ENCODE data around the gene DUSP9. TPM values are rescaled to one million over a fixed set of nuclear protein-coding genes. Genes with fewer than 3 reads are reported as not detected.
"Not testable (repeated sequence)": the region's sequence is repeated elsewhere in the genome, so short reads cannot be mapped to it uniquely, and the experiment has no call there.

DUSP9 gene
- total RNA-seq, 2 donors from 2014 or later, result not detected

DNA sequence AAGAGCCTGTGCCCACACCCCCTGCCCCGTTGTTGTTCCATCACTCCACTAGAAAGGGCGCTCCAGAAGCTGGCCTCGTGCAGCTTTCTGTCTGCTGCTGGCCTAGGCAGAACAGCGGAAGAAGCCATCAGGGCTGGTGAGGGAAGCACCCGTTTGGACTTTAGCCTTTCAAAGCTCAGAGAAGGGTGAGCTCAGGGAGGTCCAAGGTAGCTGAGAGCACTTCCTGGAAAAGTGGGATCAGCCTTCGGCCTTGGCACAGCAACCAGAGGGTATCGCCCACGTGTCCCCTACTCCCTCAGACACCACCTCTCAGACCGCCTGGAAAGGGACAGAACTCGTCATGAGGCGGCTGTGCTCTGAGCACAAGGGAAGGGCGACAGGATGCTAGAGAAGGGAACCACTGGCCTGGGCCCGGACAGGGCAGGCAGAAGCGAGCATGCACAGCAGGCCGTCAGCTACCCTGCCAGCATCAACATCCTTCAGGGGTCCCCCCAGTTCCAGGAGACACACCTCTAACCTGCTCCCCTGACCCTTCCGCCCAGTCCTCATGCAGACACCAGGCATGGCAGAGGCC lies 52.3 kb downstream of the DUSP9 start:
- DNase-seq (ENCODE audit: low spot score); intact Hi-C loops (cut with DNase I): not testable (repeated sequence)

DNA sequence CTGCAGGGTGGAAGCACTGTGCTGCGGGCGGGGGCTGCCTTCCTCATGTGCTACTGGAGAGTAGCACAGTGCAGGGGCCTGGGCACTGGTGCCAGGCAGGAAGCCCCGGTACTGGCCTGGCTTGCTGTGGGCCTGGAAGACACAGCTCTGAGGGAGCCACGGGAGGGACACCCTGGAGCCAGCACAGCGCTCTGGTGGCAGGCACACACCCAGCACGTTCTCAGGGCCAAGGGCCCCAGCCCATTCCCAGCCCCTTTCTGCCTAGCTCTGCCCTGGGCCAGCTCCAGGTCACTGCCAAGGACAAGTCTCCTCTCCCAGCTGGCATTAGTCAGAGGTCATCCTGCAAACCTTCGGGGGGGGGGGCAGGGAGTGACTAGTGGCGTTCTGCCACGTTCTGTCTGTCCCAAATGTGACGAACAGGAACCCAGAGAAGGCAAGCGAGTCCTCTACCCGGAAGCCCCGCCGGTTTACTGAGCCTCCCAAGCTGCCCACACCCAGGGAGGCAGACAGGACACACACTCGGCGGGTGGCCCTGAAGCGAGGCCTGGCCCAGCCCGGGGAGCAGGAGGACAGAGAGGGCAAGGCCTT lies 52.9 kb downstream of the DUSP9 start:
- intact Hi-C loops (cut with DNase I), result loop anchor here in 1 of 2 donors (10.0 kb wide), 1 partner anchor 85 kb away; no protein-coding TSS in a partner anchor
- DNase-seq (ENCODE audit: low spot score), result not testable (repeated sequence)

DNA sequence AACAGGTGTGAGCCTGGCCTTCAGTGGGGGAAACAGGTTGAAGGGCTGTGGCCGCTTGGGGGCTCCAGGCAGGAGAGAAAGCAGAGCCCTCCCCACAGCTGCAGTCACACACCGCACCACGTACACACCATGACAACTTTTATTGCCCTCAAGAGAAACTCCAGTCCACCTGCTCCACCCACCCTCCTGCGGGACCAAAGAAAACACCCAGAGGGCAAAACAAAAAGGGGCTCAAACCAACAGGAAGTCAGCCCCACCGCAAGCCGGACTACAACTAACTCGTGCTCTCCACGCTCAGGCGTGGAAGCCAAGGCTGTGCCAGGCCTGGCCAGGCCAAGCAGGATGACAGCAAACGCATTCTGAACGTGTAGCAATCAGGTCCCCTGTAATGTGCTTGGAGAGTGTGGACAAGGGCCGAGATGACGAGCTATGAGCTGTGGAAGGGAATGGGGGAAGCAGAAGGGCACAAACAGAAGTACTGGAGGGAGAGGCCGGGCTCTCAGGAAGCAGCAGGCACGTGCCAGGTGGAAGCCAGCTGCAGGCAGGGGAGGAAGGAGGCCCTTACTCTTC lies 53.5 kb downstream of the DUSP9 start:
- intact Hi-C loops (cut with DNase I), result loop anchor here in 1 of 2 donors (10.0 kb wide), 1 partner anchor 86 kb away; no protein-coding TSS in a partner anchor
- no peak for DNase-seq (ENCODE audit: low spot score)

Other genes with a start within 250 kb of the DUSP9 start
- not detected for gene PNMA6E, start 245.9 kb upstream of the DUSP9 start, total RNA-seq
- under 1 TPM; 0.65 to 0.90 TPM for gene ZFP92, start 235.7 kb upstream of the DUSP9 start, total RNA-seq
- 1 to 10 TPM in 1 of 2 donors, under 1 TPM in 1; 0.48 to 1.9 TPM for gene TREX2, start 201.1 kb upstream of the DUSP9 start, total RNA-seq
- 10 to 100 TPM; 23.5 to 30.1 TPM for gene HAUS7, start 176.6 kb upstream of the DUSP9 start, total RNA-seq
- 100 to 1,000 TPM; 392 to 743 TPM for gene BGN, start 152.2 kb upstream of the DUSP9 start, total RNA-seq
- gene ATP2B3, start 129.6 kb upstream of the DUSP9 start, total RNA-seq, result under 1 TPM in 1 of 2 donors, not detected in 1; 0.19 TPM
- 10 to 100 TPM; 15.8 to 21.7 TPM for gene CCNQ, start 48.1 kb upstream of the DUSP9 start, total RNA-seq
- 10 to 100 TPM; 41.1 to 58.9 TPM for gene PNCK, start 26.6 kb downstream of the DUSP9 start, total RNA-seq
- gene SLC6A8, start 40.7 kb downstream of the DUSP9 start, total RNA-seq, result 10 to 100 TPM; 33.5 to 42.3 TPM
- 100 to 1,000 TPM; 129 to 133 TPM for gene BCAP31, start 77.2 kb downstream of the DUSP9 start, total RNA-seq
- 10 to 100 TPM; 14.7 to 22.6 TPM for gene ABCD1, start 77.7 kb downstream of the DUSP9 start, total RNA-seq
- 10 to 100 TPM; 16.8 to 19.1 TPM for gene PLXNB3, start 117.0 kb downstream of the DUSP9 start, total RNA-seq
- 1 to 10 TPM; 5.4 to 9.8 TPM for gene SRPK3, start 133.8 kb downstream of the DUSP9 start, total RNA-seq
- gene IDH3G, start 147.2 kb downstream of the DUSP9 start, total RNA-seq, result 10 to 100 TPM; 43.9 to 44.1 TPM
- 100 to 1,000 TPM; 164 to 225 TPM for gene SSR4, start 147.5 kb downstream of the DUSP9 start, total RNA-seq
- 10 to 100 TPM; 21.0 to 22.9 TPM for gene PDZD4, start 183.3 kb downstream of the DUSP9 start, total RNA-seq
- 1 to 10 TPM; 3.8 to 4.4 TPM for gene L1CAM, start 239.0 kb downstream of the DUSP9 start, total RNA-seq

Measured in posterior vena cava (tissue), 2 donors.